ENCODE measurements around the gene DESI2.
"Not testable (repeated sequence)": the region's sequence is repeated elsewhere in the genome, so short reads cannot be mapped to it uniquely, and the experiment has no call there.

The DESI2 gene

DNA sequence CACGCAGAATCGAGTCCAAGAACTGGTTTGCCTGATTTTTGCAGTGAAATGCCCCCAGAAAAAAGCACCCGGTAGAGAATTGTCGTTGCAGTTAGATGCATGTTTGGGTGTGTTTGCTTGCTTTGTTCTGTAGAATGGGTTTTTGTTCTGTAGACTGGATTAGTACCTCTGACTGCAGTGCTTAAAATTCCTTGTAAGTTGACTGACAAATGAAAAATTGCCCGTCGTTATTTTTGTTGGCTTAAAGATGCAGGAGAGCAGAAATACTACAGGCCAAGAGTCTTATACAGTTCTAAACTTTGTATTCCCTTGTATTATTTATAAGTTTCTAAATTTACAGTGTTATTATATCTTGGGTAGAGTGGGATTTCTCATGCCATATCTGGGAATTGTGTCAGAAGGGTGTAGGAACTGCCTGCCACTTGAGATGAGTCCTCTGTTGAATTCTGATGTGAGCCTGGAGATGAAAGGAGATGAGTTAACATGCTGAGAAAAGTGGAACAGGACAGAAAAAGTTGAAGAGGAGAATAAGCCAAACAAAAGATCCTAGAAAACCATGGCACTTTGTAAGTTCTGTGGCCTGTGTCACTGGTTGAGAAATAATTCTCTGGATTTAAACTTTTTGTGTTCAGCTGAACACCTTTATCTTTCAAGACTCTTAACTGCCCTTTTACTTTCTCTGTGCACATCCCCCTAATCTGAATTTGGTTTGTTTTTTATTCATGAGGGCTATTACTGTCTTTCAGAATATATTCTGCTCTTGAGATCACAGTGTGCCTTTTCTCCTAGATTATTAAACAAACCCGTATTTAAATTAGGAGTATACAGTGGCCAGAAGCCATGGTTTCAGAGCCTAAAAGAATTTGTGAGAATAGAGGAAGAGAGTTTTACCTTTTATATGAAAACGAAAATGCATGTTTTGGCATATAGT, 1.4 kb downstream of the DESI2 start:
- no peak for DNase-seq (ENCODE audit: low spot score)

DNA sequence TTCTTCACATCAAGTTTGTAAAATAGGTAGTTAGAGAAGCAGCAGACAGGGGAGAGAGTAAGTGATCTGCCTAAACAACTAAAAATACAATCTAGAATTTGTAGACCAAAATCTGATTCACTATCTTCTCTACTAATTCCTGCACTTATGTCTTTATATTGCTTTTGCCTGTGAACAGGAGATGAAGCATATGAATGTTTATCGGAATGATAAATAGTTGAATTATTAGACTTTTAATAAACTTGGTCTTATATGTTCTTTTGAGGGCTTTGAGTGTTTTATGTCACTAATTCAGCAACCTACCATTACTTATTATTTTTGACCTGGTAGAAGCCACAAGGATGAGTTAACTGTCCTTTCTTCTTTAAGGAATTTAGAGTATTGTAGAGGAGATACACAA, 2.3 kb downstream of the DESI2 start:
- DNase-seq (ENCODE audit: low spot score), result no peak

DNA sequence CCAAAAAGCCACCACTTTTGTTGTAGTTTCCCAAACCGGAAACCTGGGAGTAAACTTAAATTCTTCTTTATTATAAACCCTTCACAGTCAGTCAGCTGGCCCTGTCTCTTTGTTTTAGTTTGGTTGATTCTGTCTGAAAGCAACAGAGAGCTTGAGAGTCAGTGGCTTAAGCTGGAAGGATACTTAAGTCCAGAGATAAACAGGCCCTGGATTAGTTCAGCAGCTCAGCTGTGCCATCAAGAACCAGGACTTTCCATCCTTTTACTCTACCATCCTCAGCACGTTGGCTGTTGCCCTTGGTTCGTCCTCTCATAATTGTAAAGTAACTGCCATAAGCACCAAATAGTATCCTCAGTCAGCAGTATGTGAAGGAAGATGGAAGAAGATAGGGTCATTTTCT, 4.5 kb downstream of the DESI2 start:
- DNase-seq (ENCODE audit: low spot score), result no peak

DNA sequence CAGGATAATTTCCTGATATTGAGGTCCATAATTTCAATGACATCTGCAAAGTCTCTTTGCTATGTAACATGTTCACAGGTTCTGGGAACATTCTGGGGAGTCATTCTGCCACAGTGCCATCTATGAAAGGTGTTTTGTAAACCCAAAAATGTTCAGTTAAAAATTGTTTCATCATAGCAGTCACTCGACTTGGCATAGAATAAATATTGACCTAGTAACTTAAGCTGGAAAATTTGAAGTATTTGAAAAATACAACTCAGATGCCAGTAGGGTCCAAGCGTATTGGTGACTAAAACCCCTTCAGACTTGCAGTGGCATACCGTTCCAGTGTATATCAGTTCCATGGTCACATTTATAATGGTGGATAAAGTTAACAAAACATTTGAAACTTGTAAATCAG, 6.8 kb downstream of the DESI2 start:
- DNase-seq (ENCODE audit: low spot score), result no peak

GRCh38 chr1:244660595-244660994, 7.7 kb downstream of the DESI2 start:
- no peak for DNase-seq (ENCODE audit: low spot score)

DNA sequence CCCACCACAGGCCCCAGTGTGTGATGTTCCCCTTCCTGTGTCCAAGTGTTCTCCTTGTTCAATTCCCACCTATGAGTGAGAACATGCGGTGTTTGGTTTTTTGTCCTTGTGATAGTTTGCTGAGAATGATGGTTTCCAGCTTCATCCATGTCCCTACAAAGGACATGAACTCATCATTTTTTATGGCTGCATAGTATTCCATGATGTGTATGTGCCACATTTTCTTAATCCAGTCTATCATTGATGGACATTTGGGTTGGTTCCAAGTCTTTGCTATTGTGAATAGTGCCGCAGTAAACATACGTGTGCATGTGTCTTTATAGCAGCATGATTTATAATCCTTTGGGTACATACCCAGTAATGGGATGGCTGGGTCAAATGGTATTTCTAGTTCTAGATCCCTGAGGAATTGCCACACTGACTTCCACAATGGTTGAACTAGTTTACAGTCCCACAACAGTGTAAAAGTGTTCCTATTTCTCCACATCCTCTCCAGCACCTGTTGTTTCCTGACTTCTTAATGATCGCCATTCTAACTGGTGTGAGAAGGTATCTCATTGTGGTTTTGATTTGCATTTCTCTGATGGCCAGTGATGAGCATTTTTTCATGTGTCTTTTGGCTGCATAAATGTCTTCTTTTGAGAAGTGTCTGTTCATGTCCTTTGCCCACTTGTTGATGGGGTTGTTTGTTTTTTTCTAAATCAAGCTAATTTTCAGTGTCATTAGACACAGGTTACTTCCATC, 8.8 kb downstream of the DESI2 start:
- not testable (repeated sequence) for DNase-seq (ENCODE audit: low spot score)

DNA sequence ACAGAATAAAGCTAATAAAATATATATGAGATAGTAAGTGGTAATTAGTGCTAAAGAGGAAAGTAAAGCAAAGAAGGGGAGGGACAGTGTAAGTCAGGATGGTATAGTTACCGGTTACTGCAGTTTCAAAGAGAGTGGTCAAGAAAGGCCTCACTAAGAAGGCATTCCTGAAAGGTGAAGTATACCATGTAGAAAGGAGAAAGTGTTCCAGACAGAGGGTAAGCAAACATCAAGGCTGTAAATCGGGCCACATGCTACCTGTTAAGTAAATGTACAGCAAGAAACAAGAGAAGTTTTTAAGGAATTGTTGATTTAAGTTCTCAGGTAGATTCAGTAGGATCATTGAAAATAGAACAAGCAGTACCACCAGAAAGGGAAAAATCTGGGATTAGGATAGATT, 9.7 kb downstream of the DESI2 start:
- no peak for DNase-seq (ENCODE audit: low spot score)

DNA sequence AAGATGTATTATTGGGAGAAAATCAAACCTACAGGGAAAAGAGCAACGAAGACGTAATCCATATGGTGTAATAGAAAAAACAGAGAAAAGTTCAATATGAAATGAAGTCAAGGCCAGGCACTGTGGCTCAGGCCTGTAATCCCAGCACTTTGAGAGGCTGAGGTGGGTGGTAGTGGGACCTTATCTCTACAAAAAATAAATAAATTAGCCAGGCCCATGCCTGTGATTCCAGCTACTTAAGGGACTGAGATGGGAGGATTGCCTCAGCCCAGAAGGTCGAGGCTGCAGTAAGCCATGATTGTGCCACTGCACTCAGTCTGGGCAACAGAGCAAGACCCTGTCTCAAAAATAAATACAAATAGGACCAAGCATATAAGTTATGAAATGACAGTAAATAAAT, 11.4 kb downstream of the DESI2 start:
- DNase-seq (ENCODE audit: low spot score), result no peak

DNA sequence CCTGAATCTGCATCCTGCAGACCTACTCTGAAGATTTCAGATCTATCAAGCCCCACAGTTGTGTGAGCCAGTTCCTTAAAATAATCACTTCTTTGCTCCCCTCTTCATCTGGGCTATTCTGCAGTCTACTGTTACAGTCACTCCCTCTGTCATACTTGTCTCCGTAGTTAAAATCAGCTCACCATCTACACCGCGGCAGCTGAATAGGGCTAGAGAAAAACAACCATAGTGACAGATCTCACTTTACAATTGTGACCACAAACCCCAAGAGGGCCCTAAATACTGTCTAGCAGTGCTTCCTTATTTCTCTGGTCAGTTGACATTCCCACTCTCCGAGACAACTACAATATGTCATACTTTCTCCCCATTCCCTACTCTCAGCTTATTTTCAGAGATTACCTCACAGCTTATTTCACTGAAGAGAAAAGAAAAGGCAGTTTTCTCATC, 12.9 kb downstream of the DESI2 start:
- DNase-seq (ENCODE audit: low spot score), result no peak

- not testable (repeated sequence) for DNase-seq (ENCODE audit: low spot score)
Measured at GRCh38 chr1:244666672-244667418, 13.9 kb downstream of the DESI2 start.

- DNase-seq (ENCODE audit: low spot score), result no peak
Measured at GRCh38 chr1:244667797-244668196, 14.9 kb downstream of the DESI2 start.

- DNase-seq (ENCODE audit: low spot score), result no peak
Measured at GRCh38 chr1:244672946-244673682, 20.2 kb downstream of the DESI2 start.

DNA sequence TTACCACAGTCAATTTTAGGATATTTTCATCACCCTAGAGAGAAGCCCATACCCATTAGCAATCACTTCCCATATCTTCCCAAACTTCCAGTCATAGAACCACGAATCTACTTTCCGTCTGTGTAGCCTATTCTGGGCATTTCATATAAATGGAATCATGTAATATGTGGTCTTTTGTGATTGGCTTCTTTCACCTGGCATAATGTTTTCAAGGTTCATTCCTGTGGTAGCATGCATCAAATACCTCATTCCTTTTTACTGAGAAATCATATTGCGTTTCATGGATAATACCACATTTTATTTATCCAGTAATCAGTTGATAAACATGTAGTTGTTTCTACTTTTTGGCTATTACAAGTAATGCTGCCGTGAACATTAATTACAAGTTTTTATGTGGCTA, 21.5 kb downstream of the DESI2 start:
- DNase-seq (ENCODE audit: low spot score), result no peak

DNA sequence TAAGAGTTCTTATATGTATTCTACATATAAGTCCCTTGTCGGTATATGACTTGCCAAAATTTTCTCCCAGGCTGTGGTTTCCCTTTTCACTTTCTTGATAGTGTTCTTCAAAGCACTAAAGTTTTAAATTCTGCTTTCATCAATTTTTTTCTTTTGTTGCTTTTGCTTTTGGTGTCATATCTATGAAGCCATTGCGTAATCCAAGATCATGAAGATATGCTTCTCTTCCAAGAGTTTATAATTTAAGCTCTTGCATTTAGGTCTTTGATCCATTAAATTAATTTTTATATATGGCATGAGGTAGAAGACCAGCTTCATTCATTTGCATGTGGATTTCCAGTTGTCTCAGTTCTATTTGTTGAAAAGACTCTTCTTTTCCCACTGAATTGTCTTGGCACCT, 22.2 kb downstream of the DESI2 start:
- DNase-seq (ENCODE audit: low spot score), result no peak

DNA sequence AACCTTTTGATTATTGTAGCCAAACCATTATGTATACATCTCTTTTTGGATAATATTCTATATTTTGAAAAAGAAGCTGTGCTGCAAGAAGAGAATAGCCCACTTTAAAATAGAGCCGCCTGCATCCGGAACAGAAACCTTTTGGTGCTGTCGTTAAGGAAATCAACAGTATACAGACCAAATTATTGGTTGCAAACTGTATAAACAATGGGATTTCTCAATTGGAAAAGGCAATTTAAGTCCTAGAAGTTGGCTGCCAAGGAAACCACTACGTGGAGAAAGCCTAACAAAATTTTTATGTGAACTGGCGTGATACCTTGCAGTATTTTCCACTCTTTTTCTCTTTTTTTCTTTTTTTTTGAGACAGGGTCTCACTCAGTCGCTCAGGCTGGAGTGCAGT, 25.8 kb downstream of the DESI2 start:
- DNase-seq (ENCODE audit: low spot score), result no peak

DNA sequence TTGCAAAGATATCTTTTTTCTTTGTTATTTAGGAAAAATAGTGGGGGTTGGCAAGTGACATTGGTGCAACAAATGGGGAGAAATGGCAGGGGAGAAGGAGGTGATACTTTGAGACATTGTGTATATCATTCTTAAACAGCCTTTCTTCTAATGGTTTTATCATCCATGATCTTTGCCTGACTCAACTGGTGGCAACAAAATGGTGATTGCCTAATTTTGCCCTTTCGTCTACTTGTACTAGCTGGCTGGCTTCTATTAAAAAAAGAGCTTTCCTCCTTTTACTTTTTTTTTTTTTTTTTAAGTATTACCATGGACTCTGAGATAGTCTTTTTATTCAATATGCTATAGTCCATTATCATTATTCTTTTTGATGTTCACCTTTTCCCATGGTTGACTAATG, 27.7 kb downstream of the DESI2 start:
- no peak for DNase-seq (ENCODE audit: low spot score)

- DNase-seq (ENCODE audit: low spot score), result not testable (repeated sequence)
Measured at GRCh38 chr1:244682087-244682486, 29.2 kb downstream of the DESI2 start.

DNA sequence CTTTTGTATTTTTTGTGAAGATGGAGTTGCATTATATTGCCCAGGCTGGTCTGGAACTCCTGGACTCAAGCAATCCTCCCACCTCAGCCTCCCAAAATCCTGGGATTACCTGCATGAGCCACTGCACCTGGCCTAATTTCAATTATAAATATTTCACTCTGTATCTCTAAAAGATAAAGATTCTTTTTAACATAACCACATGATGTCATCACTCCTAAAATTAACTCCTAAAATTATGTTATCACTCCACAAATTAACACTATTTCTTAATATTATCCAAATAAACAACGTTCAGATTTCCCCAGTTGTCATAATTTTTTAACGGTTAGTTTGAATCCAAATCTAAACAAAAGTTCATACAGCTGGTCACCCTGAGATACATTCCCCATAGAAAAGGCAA, 43.0 kb downstream of the DESI2 start:
- DNase-seq (ENCODE audit: low spot score), result no peak

DNA sequence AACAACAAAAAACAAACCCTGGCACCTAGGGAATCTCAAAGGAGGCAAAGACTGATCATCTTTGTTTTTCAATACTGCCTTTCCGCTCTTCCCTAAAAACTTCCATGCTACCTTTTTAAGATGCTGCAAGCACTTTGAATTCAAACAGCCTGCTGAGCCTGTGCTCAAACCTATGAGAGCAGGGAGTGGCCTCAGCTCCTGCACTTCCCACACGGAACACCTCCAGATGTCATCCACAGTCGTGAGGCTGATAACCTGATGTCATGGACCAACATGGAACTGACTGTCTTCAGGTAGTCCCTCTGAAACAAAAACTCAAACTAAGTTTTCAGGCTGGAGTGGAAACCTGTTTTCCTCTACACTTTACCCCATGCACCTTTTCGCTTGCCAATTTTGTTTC, 46.8 kb downstream of the DESI2 start:
- no peak for DNase-seq (ENCODE audit: low spot score)

DNA sequence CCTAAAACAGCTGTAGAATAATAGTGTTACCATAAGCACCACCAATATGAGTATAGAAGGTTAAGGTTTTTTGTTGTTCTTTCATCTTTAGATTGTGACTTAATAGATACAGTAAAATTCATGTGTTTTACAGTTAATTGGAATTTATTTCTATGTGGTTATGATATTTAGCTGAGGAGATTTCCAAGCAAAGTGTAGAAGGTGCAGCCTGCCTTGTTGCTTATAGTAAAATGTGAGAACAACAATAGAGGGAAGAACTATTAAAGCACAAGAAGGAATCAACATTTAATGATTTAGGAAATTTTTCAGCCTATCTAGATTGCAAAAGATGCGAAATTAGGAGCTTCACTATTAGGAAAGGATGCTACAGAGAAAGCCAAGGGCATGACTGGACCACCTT, 47.9 kb downstream of the DESI2 start:
- no peak for DNase-seq (ENCODE audit: low spot score)

- DNase-seq (ENCODE audit: low spot score), result no peak
Measured at GRCh38 chr1:244702620-244703019, 49.7 kb downstream of the DESI2 start.

GRCh38 chr1:244704107-244704506, 51.2 kb downstream of the DESI2 start:
- no peak for DNase-seq (ENCODE audit: low spot score)

All from LoVo (cell line).